Keratinocyte (primary cell): ENCODE data around the gene HEG1. TPM values are rescaled to one million over a fixed set of nuclear protein-coding genes. Genes with fewer than 3 reads are reported as not detected.

ENCODE experiments used
- DNase-seq: peaks from one replicate; pipeline ENCODE4 v3.0.0-alpha.2; 2011; ENCODE audit warnings: low read depth, missing footprints, low spot score
- FAIRE-seq: peaks from 2 replicates; lab custom pipeline; 2011; peaks lifted over from hg19 to GRCh38; lab: Jason Lieb, UNC
- H2AFZ ChIP-seq: 2 replicates; pipeline ENCODE4 v1.6.0; 2012; ENCODE audit warnings: low read length, control low read depth, inconsistent platforms; ENCODE audit not compliant: control insufficient read depth
- H3K27ac ChIP-seq: 2 replicates; pipeline ENCODE4 v1.5.1; 2011; ENCODE audit warnings: low read length; ENCODE audit not compliant: control insufficient read depth, insufficient read depth
- H3K27me3 ChIP-seq: 3 replicates; pipeline ENCODE4 v1.6.0; 2011; ENCODE audit warnings: low read length; ENCODE audit not compliant: control insufficient read depth, insufficient read depth; ENCODE audit errors: extremely low read depth
- H3K36me3 ChIP-seq, 2 experiments: 2 replicates in 1 of 2; 3 replicates in 1 of 2; pipeline ENCODE4 v1.5.1; 2011; ENCODE audit warnings: low read length in 2 of 2, mild to moderate bottlenecking in 1 of 2; ENCODE audit not compliant: control insufficient read depth in 2 of 2, insufficient read depth in 2 of 2; ENCODE audit errors: extremely low read depth in 1 of 2
- H3K4me1 ChIP-seq: 3 replicates; pipeline ENCODE4 v1.5.1; 2011; ENCODE audit warnings: low read length; ENCODE audit not compliant: control insufficient read depth, insufficient read depth; ENCODE audit errors: extremely low read depth
- H3K4me2 ChIP-seq: 3 replicates; pipeline ENCODE4 v1.6.0; 2011; ENCODE audit warnings: low read depth, low read length; ENCODE audit not compliant: control insufficient read depth, insufficient read depth; ENCODE audit errors: extremely low read depth
- H3K4me3 ChIP-seq, 3 experiments: fragments of 200-600 bp in 1 of 3; sonication (generic) in 1 of 3; 2 replicates in 2 of 3; 3 replicates in 1 of 3; pipeline ENCODE4 v1.5.1; 2011 to 2016; ENCODE audit warnings: low read length in 3 of 3, mild to moderate bottlenecking in 3 of 3, control low read depth in 2 of 3, inconsistent platforms in 1 of 3, low read depth in 1 of 3, mixed read lengths in 1 of 3, mixed run types in 1 of 3, moderate library complexity in 1 of 3; ENCODE audit not compliant: control insufficient read depth in 2 of 3, insufficient read depth in 2 of 3; ENCODE audit errors: extremely low read depth in 1 of 3
- H3K79me2 ChIP-seq: 2 replicates; pipeline ENCODE4 v1.6.0; 2012; ENCODE audit warnings: low read length; ENCODE audit not compliant: control insufficient read depth, insufficient read depth
- H3K9ac ChIP-seq: 3 replicates; pipeline ENCODE4 v1.6.0; 2011; ENCODE audit warnings: low read length; ENCODE audit not compliant: control insufficient read depth, insufficient read depth; ENCODE audit errors: extremely low read depth
- H3K9me1 ChIP-seq: 3 replicates; pipeline ENCODE4 v1.6.0; 2011; ENCODE audit warnings: low read length; ENCODE audit not compliant: control insufficient read depth, insufficient read depth; ENCODE audit errors: extremely low read depth
- H3K9me3 ChIP-seq: 2 replicates; pipeline ENCODE4 v1.5.1; 2012; ENCODE audit warnings: low read depth, low read length; ENCODE audit not compliant: control insufficient read depth
- H4K20me1 ChIP-seq: 3 replicates; pipeline ENCODE4 v1.6.0; 2011; ENCODE audit warnings: low read length; ENCODE audit not compliant: control insufficient read depth, insufficient read depth; ENCODE audit errors: extremely low read depth
- CTCF ChIP-seq, 3 experiments: IDR thresholded peaks in 1 of 3; conservative IDR thresholded peaks in 1 of 3; optimal IDR thresholded peaks in 1 of 3; 2 replicates in 2 of 3; 3 replicates in 1 of 3; pipeline versions ENCODE3 to v1.5.1; 2011; ENCODE audit warnings: low read length in 3 of 3, mild to moderate bottlenecking in 3 of 3, moderate library complexity in 2 of 3, control low read depth in 1 of 3, inconsistent platforms in 1 of 3; ENCODE audit not compliant: insufficient read depth in 2 of 3; ENCODE audit errors: extremely low read depth in 1 of 3
- EZH2 ChIP-seq: IDR thresholded peaks from one replicate; pipeline ENCODE4 v1.6.1; 2012; ENCODE audit warnings: inconsistent platforms, mild to moderate bottlenecking, low read length, moderate library complexity
- dilution Hi-C: fragments of 300-500 bp; cut with MboI; formaldehyde crosslinking; loops from one replicate; pipeline ENCODE4 v1.7.0; 2020; ENCODE audit warnings: low sequenced_read_pairs; ENCODE audit not compliant: extremely low pct_ligation_motif_present
- polyA plus RNA-seq, 5 experiments: library from polyadenylated mRNA; depleted of rRNA in 3 of 5; stranded (reverse) in 3 of 5; stranded (forward) in 1 of 5; unstranded in 1 of 5; fragments of >200 nt; gene quantifications; 1 replicate in 1 of 5; 2 replicates in 3 of 5; 3 replicates in 1 of 5; pipeline versions ENCODE4 v1.2.1 to v1.2.3, GENCODE V29; 2011 to 2012; ENCODE audit warnings: missing spikeins in 2 of 5, low read depth in 1 of 5, low replicate concordance in 1 of 5

HEG1 gene
- polyA plus RNA-seq, 1 donor (not counting 4 experiments of a cell fraction or from before 2014, with no cell fraction given) = 12.7 TPM

- TF ChIP-seq CTCF (optimal IDR thresholded peaks at IDR 0.05 in 1 of 3, IDR thresholded peaks at IDR 0.05 in 1 of 3, conservative IDR thresholded peaks at IDR 0.05 in 1 of 3; ENCODE audit: extremely low read depth in 1 of 3, insufficient read depth in 2 of 3, low read length in 3 of 3) (no peak), EZH2 (no peak)
- Histone ChIP-seq H3K9ac (no peak overlapping the region), H3K27me3 (no peaks in the 10 kb centered on the region), H3K9me1 (no peaks in the 10 kb centered on the region), H3K4me3 (no peak overlapping the region), H3K36me3 (peaks cover 10 to 19% of the 10 kb centered on the region in 2 experiments), H4K20me1 (no peaks in the 10 kb centered on the region), H3K4me1 (no peaks in the 10 kb centered on the region), H2AFZ (no peak overlapping the region), H3K79me2 (no peaks in the 10 kb centered on the region), H3K9me3 (no peaks in the 10 kb centered on the region), H3K4me2 (no peak overlapping the region), H3K27ac (no peak overlapping the region)
- DNase-seq (no peak), FAIRE-seq (no peak)
- dilution Hi-C loops = no loop called here
Measured at GRCh38 chr3:125003859-125004595, 51.8 kb downstream of the HEG1 start.

GRCh38 chr3:125003369-125003853 is 52.4 kb downstream of the HEG1 start:
- no peak overlapping the region for H3K9ac ChIP-seq
- H3K27ac ChIP-seq = no peak overlapping the region
- H3K36me3 ChIP-seq = peaks cover 13 to 19% of the 10 kb centered on the region in 2 experiments
- H3K4me1 ChIP-seq = no peaks in the 10 kb centered on the region
- TF ChIP-seq EZH2 = no peak
- TF ChIP-seq CTCF (optimal IDR thresholded peaks at IDR 0.05 in 1 of 3, IDR thresholded peaks at IDR 0.05 in 1 of 3, conservative IDR thresholded peaks at IDR 0.05 in 1 of 3; ENCODE audit: extremely low read depth in 1 of 3, insufficient read depth in 2 of 3, low read length in 3 of 3) = no peak
- no peaks in the 10 kb centered on the region for H3K79me2 ChIP-seq
- no peak for FAIRE-seq
- no peaks in the 10 kb centered on the region for H3K9me3 ChIP-seq
- no peaks in the 10 kb centered on the region for H3K9me1 ChIP-seq
- no peak overlapping the region for H2AFZ ChIP-seq
- no peak for DNase-seq
- no peaks in the 10 kb centered on the region for H4K20me1 ChIP-seq
- H3K27me3 ChIP-seq = no peaks in the 10 kb centered on the region
- H3K4me3 ChIP-seq = no peak overlapping the region
- no peak overlapping the region for H3K4me2 ChIP-seq
- dilution Hi-C loops = no loop called here
